EL (cell line): Measurements from ENCODE around the gene SDC3.

ENCODE experiments used
- DNase-seq: peaks from one replicate; pipeline ENCODE4 v3.0.0-alpha.2; 2016

Gene SDC3

DNA sequence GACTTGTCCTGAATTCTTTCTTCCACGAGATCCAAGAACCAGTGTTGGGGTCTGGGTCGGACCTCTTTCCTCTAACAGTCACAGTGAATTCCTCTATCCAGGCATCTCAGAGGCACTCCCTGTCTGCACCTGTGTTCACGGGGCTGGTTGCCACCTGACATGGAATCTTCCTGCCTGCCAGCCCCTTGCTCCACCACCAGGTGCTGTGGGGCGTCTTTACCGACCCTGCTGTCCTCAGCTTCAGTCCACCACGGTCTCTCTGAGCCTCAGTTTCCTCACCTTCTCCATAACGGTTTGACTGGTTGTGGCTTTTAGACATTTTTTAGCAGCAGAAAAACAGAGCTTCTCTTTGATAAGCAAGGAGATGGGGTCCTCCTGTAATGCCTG, 62.7 kb downstream of the SDC3 start:
- no peak for DNase-seq

DNA sequence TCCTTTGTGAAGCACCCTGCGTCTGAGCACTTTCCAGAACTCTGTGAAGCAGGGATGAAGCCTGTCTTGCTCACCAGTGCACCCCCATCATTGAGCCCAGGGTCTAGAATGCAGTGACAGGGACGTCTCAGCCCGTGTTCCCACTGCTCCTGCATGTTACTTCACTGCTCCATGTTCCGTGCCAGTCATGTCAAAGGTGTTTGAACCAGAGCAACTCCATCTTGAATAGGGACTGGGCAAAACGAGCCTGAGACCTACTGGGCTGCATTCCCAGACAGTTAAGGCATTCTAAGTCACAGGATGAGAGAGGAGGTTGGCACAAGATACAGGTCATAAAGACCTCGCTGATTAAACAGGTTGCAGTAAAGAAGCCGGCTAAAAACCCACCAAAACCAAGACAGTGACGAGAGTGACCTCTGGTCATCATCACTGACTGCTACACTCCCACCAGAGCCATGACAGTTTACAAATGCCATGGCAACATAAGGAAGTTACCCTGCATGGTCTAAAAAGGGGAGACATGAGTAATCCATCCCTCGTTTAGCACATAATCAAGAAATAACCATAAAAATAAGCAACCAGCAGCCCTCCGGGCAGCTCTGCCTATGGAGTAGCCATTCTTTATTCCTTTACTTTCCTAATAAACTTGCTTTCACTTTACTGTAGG, 63.2 kb downstream of the SDC3 start:
- no peak for DNase-seq

- DNase-seq, result no peak
Observed at GRCh38 chr1:30844631-30845030, 63.9 kb downstream of the SDC3 start.

- no peak for DNase-seq
Observed at GRCh38 chr1:30842697-30843354, 65.7 kb downstream of the SDC3 start.

DNA sequence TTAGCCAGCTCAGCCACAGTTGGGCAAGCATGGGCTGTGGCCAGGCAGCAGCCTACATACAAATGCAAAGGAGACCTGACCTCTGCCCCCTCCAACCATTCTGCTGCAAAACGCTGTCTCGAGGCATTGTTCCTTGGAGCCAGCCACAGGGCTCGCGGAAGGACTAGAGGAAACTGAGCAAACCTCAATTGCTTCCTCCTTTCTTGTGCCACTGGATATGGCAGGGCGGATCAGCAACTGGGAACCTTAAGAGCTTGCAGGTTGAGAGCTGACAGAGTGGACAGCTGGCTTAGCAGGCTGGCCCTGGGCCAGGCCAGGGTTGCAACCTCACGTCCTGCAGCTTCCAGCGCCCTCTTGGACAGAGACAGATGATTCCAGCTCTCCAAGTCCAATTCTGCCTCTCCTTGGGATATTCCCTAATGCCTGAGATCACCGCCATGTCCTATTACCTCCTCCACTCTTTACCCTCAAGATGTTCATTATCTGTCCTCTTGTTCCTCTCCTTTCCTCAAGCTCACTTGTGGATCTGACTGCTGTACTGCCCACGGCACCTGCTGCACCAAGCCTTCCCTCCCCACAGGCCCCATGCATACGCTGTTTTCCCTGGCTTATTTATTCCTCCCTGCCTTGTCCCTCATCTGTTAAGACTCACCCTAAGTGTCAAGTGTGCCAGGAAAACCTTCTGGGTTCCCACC, 67.5 kb downstream of the SDC3 start:
- no peak for DNase-seq

- no peak for DNase-seq
Observed at GRCh38 chr1:30839827-30840359, 68.7 kb downstream of the SDC3 start.

- no peak for DNase-seq
Observed at GRCh38 chr1:30838996-30839395, 69.6 kb downstream of the SDC3 start.

- DNase-seq, result no peak
Observed at GRCh38 chr1:30837653-30838052, 70.9 kb downstream of the SDC3 start.

GRCh38 chr1:30834253-30834652, 74.3 kb downstream of the SDC3 start:
- DNase-seq, result no peak

GRCh38 chr1:30830537-30830936, 78.0 kb downstream of the SDC3 start:
- DNase-seq, result no peak

- DNase-seq, result no peak
Observed at GRCh38 chr1:30829889-30830288, 78.7 kb downstream of the SDC3 start.

- DNase-seq, result no peak
Observed at GRCh38 chr1:30824736-30825429, 83.7 kb downstream of the SDC3 start.

GRCh38 chr1:30823969-30824735, 84.4 kb downstream of the SDC3 start:
- peak; percentile 99 for DNase-seq

GRCh38 chr1:30823627-30823968, 85.0 kb downstream of the SDC3 start:
- no peak for DNase-seq

- no peak for DNase-seq
Observed at GRCh38 chr1:30822966-30823581, 85.5 kb downstream of the SDC3 start.

- no peak for DNase-seq
Observed at GRCh38 chr1:30822006-30822405, 86.6 kb downstream of the SDC3 start.

GRCh38 chr1:30820299-30820698, 88.3 kb downstream of the SDC3 start:
- DNase-seq, result no peak
